ENCODE measurements around the gene ANKRD33B. TPM values are rescaled to one million over a fixed set of nuclear protein-coding genes. Genes with fewer than 3 reads are reported as not detected.

Gene ANKRD33B
- total RNA-seq, 1 experiment from 2014 or later: 14.9 TPM

GRCh38 chr5:10592601-10593000 is 28.7 kb downstream of the ANKRD33B start:
- Histone ChIP-seq H4K20me1 (ENCODE audit: low read length) (no peaks in the 10 kb centered on the region), H3K9me3 (ENCODE audit: low read length) (no peaks in the 10 kb centered on the region), H3F3A (ENCODE audit: low read length, unreplicated experiment) (no peaks in the 10 kb centered on the region), H3K9me2 (replicated peaks; ENCODE audit: low read length) (no peaks in the 10 kb centered on the region), H3K4me1 (ENCODE audit: insufficient read depth, low read length) (peaks cover 43% of the 10 kb centered on the region), H2AFZ (ENCODE audit: low read length) (no peak overlapping the region), H3K36me3 (ENCODE audit: low read depth, low read length) (no peaks in the 10 kb centered on the region), H3K4me3 (ENCODE audit: low read length) (no peak overlapping the region), H3K4me2 (ENCODE audit: low read length) (no peak overlapping the region), H3K9ac (ENCODE audit: low read length) (no peak overlapping the region), H3K27ac (ENCODE audit: low read length) (no peak overlapping the region), H3K79me2 (ENCODE audit: low read length) (peaks cover 47% of the 10 kb centered on the region), H3K27me3 (ENCODE audit: low read length) (no peaks in the 10 kb centered on the region)
- intact Hi-C loops (cut with micrococcal nuclease): no loop called here
- BruUV-seq (replicated peaks): no TSS peak
- CTCF ChIA-PET: no interaction called here
- POLR2A ChIA-PET (ENCODE audit: unreplicated experiment): no interaction called here
- DNase-seq (no peak), ATAC-seq (no peak)
- TF ChIP-seq EZH2 (IDR thresholded peaks at IDR 0.05; ENCODE audit: low read length, unreplicated experiment) (no peak), EZH2phosphoT487 (IDR thresholded peaks at IDR 0.05; ENCODE audit: borderline replicate concordance, low read length) (no peak)
- TF ChIP-seq, protein P1, sequence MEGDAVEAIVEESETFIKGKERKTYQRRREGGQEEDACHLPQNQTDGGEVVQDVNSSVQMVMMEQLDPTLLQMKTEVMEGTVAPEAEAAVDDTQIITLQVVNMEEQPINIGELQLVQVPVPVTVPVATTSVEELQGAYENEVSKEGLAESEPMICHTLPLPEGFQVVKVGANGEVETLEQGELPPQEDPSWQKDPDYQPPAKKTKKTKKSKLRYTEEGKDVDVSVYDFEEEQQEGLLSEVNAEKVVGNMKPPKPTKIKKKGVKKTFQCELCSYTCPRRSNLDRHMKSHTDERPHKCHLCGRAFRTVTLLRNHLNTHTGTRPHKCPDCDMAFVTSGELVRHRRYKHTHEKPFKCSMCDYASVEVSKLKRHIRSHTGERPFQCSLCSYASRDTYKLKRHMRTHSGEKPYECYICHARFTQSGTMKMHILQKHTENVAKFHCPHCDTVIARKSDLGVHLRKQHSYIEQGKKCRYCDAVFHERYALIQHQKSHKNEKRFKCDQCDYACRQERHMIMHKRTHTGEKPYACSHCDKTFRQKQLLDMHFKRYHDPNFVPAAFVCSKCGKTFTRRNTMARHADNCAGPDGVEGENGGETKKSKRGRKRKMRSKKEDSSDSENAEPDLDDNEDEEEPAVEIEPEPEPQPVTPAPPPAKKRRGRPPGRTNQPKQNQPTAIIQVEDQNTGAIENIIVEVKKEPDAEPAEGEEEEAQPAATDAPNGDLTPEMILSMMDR (conservative IDR thresholded peaks at IDR 0.05; ENCODE audit: low read depth, low read length): no peak

- Histone ChIP-seq H2AFZ (ENCODE audit: low read length) (no peak overlapping the region), H3K4me3 (ENCODE audit: low read length) (no peak overlapping the region), H3K9ac (ENCODE audit: low read length) (no peak overlapping the region), H4K20me1 (ENCODE audit: low read length) (no peaks in the 10 kb centered on the region), H3K79me2 (ENCODE audit: low read length) (peaks cover 46% of the 10 kb centered on the region), H3K9me3 (ENCODE audit: low read length) (no peaks in the 10 kb centered on the region), H3K27ac (ENCODE audit: low read length) (no peak overlapping the region), H3K4me2 (ENCODE audit: low read length) (no peak overlapping the region), H3K4me1 (ENCODE audit: insufficient read depth, low read length) (peaks cover 43% of the 10 kb centered on the region), H3F3A (ENCODE audit: low read length, unreplicated experiment) (no peaks in the 10 kb centered on the region), H3K9me2 (replicated peaks; ENCODE audit: low read length) (no peaks in the 10 kb centered on the region), H3K36me3 (ENCODE audit: low read depth, low read length) (no peaks in the 10 kb centered on the region), H3K27me3 (ENCODE audit: low read length) (no peaks in the 10 kb centered on the region)
- no peak for ATAC-seq
- TF ChIP-seq EZH2phosphoT487 (IDR thresholded peaks at IDR 0.05; ENCODE audit: borderline replicate concordance, low read length): no peak
- no peak for TF ChIP-seq EZH2 (IDR thresholded peaks at IDR 0.05; ENCODE audit: low read length, unreplicated experiment)
- intact Hi-C loops (cut with micrococcal nuclease): no loop called here
- ChIA-PET CTCF (no interaction called here), POLR2A (ENCODE audit: unreplicated experiment) (interaction anchor here (0.6 kb wide), 1 partner anchor 12 kb away, joined by 3 read pairs; no protein-coding TSS in a partner anchor)
- no TSS peak for BruUV-seq (replicated peaks)
- DNase-seq: no peak
These were observed 29.8 kb downstream of the ANKRD33B start for GRCh38 chr5:10593531-10594181.

GRCh38 chr5:10594591-10595210 is 30.8 kb downstream of the ANKRD33B start:
- POLR2A ChIA-PET (ENCODE audit: unreplicated experiment): no interaction called here
- no peak overlapping the region for H3K9ac ChIP-seq (ENCODE audit: low read length)
- no peaks in the 10 kb centered on the region for H3K9me3 ChIP-seq (ENCODE audit: low read length)
- H2AFZ ChIP-seq (ENCODE audit: low read length): no peak overlapping the region
- DNase-seq (no peak), ATAC-seq (no peak)
- H3K27me3 ChIP-seq (ENCODE audit: low read length): no peaks in the 10 kb centered on the region
- H3F3A ChIP-seq (ENCODE audit: low read length, unreplicated experiment): no peaks in the 10 kb centered on the region
- H3K4me3 ChIP-seq (ENCODE audit: low read length): no peak overlapping the region
- peak overlapping the region; percentile 78 for H3K27ac ChIP-seq (ENCODE audit: low read length)
- H3K79me2 ChIP-seq (ENCODE audit: low read length): peaks cover 55% of the 10 kb centered on the region
- no peaks in the 10 kb centered on the region for H3K9me2 ChIP-seq (replicated peaks; ENCODE audit: low read length)
- peak overlapping the region; percentile 63 for H3K4me2 ChIP-seq (ENCODE audit: low read length)
- TF ChIP-seq, protein P1 (conservative IDR thresholded peaks at IDR 0.05; ENCODE audit: low read depth, low read length): 0 out of 2 replicates have a peak, but pooled peaks have one; percentile 12
- TF ChIP-seq EZH2 (IDR thresholded peaks at IDR 0.05; ENCODE audit: low read length, unreplicated experiment): no peak
- H3K4me1 ChIP-seq (ENCODE audit: insufficient read depth, low read length): peaks cover 48% of the 10 kb centered on the region
- no TSS peak for BruUV-seq (replicated peaks)
- H3K36me3 ChIP-seq (ENCODE audit: low read depth, low read length): no peaks in the 10 kb centered on the region
- CTCF ChIA-PET: no interaction called here
- intact Hi-C loops (cut with micrococcal nuclease): no loop called here
- H4K20me1 ChIP-seq (ENCODE audit: low read length): no peaks in the 10 kb centered on the region

Data from PC-3 (cell line).